LNCAP (cell line): ENCODE data around the gene THBS1.

Source experiments
- TF ChIP-seq, protein P1 (sequence below): fragments of 450-650 bp; IDR thresholded peaks from 2 replicates; pipeline ENCODE4 v1.5.1; 2017; ENCODE audit warnings: mild to moderate bottlenecking

Gene THBS1

DNA sequence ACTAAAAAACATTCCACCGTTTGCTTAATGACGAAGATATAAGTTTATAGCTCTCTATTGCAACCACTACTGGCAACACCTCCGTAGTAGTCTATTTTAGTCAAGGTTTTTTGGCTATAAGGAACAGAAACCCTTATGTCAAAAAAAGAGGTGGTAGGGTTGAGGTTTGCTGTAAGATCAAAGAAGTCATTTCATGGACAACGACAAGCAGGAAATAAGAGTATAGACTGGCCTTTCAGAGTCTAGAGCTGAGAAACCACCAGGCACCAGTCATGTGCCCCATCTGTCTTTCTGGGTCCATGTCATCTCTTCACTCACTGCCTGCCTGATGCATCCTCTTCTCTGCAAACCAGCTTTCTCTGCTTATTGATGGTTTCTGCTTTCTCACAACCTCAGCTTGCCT, 42.7 kb downstream of the THBS1 start:
- TF ChIP-seq, protein P1, sequence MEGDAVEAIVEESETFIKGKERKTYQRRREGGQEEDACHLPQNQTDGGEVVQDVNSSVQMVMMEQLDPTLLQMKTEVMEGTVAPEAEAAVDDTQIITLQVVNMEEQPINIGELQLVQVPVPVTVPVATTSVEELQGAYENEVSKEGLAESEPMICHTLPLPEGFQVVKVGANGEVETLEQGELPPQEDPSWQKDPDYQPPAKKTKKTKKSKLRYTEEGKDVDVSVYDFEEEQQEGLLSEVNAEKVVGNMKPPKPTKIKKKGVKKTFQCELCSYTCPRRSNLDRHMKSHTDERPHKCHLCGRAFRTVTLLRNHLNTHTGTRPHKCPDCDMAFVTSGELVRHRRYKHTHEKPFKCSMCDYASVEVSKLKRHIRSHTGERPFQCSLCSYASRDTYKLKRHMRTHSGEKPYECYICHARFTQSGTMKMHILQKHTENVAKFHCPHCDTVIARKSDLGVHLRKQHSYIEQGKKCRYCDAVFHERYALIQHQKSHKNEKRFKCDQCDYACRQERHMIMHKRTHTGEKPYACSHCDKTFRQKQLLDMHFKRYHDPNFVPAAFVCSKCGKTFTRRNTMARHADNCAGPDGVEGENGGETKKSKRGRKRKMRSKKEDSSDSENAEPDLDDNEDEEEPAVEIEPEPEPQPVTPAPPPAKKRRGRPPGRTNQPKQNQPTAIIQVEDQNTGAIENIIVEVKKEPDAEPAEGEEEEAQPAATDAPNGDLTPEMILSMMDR = no peak

DNA sequence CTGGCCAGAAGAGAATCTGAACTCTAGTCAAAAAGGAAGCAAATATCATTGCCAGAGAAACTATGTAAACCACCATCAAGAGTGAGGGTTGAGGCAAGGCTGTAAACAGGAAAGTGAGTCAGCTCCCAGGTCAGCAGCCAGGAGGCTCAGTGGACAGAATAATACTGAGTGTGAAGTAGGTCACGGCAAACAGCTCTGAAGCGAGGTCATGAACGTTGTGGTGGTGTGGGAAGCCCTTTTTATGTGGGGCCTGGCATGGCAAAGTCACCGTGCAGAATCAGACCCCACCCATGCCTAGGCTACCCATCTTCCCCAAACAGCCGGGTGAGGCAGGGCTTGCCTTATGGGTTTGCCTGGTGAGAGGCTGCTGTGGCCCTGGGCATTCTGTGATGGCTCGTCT, 43.9 kb downstream of the THBS1 start:
- TF ChIP-seq, protein P1 = no peak

DNA sequence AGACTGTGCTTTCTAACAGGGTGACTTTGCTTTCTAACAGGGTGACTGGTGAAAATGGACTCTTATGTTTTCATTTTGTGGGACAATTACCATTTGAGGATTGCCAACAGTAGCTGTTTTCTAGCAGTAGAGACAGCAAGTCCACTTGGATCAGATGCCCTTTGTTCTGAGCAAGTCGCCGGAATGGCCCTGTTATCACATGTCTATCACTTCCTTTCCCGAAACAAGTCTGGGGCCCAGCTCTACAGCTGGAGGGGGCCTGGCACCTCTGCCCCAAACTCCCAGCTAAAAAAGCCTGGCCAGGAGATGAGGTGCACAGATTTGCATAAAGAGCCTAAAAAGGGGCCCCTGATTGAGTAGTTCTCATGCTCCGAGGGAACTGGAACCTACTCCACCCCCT, 44.6 kb downstream of the THBS1 start:
- TF ChIP-seq, protein P1 = no peak

DNA sequence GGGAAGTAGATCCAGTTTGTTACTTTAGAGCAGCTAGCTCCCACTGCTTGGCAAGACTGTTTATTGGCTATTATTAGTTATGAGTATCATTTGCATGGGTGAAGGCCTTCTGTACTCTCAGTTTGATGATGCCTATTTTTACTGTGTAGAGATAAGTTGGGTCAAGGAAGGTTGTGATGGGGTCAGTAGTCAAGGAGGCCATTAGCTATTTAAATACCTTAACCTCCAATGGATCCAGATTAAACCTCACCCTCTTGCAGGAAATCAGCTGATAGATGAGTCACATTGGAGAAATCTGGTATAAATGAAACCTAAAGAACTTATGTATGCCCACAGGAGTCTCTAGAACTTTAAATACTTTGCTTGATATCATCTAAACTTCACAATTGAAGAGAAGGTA, 45.0 kb downstream of the THBS1 start:
- TF ChIP-seq, protein P1 = no peak

DNA sequence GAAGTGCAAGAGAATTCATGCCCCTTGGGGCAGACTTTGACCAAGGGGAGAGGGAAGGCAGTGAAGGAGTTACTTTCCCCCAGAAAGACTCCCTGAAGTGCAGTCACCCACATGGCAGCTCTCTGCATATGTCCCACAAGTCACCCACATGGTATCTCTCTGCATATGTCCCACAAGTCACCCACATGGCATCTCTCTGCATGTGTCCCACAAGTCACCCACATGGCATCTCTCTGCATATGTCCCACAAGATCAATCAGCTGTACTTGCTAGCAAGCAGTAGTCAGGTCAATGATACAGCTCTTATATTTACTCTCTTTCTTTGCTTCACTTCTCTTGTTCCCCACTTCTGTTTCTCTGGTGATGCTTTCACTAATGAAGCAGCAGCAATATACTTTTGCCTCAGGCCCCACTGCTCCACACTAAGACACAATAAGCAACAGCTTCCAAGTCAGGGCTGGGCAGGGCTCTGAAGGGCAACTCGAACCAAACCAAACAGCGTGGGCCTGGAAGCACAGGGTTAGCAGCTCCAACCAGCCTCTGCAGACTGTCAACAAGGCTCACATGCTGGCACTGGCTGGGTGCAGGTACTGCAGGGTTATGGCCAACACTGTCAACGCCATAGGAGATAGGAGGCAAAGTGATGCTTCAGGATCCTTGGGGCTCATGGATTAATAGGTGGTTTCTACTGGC, 46.7 kb downstream of the THBS1 start:
- TF ChIP-seq, protein P1 = no peak

DNA sequence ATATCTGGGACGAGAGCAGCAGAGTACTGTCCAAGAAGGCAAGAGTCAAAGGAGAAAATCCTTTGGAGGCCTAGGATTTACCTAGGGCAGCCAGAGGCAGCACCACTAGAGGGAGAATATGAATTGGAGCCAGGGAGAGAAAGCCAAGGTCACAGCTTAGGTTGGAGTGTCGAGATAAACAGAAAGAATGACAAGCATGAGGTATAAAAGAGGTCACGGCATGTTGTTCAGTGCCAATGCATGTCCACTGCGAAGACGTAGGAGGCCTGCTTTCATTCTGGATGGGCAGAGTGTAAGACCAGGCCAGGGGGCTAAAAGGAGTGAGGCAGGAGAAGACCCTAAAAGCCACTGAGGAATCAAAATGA, 47.2 kb downstream of the THBS1 start:
- TF ChIP-seq, protein P1 = peak; percentile 27; the same call in 1 of the 2 replicates

DNA sequence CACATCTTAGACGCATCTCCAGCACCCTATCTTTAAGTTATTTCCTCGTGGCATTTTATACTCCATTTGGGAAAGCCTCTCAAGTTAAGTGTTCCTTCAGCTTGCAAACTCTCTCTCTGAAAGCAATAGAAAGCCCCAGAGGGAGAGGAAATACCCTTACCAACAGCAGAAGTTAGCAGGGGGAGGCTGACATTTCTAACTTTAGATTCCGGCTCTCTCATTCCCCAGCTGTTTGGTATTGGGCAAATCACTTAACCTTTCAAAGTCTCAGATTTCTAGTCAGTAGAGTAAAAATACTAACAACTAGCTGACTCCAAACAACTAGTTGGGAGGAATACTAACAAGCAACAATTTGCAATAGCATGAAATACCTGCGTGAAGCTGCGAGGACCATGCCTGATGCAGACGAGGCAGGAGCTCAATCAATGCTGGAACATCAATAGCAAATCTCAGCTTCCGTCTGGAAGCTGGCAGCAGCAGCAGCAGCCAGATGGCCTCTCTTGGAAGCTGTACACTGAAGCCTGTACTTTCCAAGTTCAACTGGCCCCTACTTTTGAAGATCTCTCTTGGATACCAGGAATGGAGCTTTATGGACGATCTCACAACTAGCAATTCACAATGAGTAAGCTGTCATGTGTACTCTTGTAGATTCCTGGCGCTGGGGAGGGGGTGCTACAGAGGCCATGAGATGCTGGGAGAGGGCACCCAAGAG, 47.8 kb downstream of the THBS1 start:
- TF ChIP-seq, protein P1 = no peak
